Measurements from ENCODE around the gene ITPRIP.

Gene ITPRIP

DNA sequence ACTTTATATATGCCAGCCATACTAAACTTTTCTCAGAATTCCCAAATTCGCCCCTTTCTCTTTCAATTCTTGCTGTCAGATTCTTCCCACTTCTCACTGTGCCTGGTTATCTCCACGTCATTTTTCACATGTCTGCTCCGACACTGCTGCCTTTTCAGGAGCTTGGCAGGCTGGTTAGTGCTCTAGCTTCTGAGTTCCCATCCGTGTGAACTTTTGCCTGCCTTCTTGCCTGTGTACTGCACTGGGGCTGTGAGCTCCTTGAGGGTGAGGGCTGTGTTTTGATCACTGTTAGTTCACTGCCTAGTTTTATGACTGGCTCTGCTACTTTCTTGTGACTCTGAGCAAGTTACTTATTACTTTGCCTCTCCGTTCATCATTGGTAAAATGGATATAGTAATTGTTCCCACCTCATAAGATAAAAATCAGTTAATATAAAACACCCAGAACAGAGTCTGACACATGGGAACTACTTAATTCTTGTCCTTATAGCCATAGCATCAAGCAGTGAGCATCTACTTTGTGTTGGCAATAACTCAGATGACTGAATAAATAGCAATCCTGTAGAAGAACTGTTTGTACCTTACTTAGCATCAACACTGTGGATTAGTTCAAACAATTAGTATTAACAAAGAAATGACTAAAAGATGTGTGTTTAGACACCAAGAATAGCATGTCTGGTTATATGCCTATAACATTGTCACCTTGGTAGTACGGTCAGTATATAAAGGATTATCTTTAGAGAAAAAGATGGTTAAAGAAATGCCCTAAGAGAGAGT, 78.1 kb downstream of the ITPRIP start:
- H3K27ac ChIP-seq = no peak overlapping the region
- TF ChIP-seq, protein P1, sequence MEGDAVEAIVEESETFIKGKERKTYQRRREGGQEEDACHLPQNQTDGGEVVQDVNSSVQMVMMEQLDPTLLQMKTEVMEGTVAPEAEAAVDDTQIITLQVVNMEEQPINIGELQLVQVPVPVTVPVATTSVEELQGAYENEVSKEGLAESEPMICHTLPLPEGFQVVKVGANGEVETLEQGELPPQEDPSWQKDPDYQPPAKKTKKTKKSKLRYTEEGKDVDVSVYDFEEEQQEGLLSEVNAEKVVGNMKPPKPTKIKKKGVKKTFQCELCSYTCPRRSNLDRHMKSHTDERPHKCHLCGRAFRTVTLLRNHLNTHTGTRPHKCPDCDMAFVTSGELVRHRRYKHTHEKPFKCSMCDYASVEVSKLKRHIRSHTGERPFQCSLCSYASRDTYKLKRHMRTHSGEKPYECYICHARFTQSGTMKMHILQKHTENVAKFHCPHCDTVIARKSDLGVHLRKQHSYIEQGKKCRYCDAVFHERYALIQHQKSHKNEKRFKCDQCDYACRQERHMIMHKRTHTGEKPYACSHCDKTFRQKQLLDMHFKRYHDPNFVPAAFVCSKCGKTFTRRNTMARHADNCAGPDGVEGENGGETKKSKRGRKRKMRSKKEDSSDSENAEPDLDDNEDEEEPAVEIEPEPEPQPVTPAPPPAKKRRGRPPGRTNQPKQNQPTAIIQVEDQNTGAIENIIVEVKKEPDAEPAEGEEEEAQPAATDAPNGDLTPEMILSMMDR (conservative IDR thresholded peaks at IDR 0.05) = no peak

Measured in VCaP (cell line).